ENCODE data around the gene TFB2M. TPM values are rescaled to one million over a fixed set of nuclear protein-coding genes. Genes with fewer than 3 reads are reported as not detected.
A peak's percentile ranks its signal among the peaks of the same experiment; 100 is the strongest.
"Not testable (repeated sequence)": the region's sequence is repeated elsewhere in the genome, so short reads cannot be mapped to it uniquely, and the experiment has no call there.

Gene TFB2M
- total and polyA plus RNA-seq, 8 donors: 4.7 to 34.8 (median 10.9) TPM

DNA sequence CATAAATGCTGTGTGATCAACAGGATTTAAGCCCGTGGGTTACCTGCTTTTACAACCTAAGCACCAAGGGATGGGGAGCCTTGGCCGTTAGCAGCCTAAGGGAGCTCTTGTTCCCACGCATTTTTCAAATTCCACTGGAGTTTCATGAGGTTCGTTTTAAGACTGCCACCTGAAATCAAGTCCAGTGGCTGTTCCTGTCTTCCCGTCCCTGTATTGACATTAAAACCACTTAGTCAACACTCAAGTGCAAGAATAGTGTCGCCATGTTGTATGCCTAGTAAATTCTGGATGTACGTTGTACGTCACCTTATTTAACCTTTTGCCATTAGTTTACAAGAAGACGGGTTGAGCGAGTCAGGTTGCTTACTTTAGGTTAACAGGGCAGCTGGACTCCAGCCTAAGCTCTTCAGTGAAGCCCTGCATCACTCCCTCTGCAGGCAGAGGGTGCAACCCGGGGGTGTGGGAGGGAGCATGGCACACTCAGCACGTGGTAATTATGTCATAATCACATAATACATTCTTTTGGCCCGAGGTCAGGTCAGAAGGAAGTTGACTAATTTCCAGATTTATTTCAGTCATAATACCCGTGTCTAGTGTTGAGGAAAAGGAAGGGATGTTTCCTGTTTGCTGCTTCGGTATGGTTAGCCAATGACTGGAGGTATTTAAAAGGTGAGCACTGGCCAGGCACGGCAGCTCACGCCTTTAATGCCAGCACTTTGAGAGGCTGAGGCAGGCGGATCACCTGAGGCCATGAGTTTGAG is 42.7 kb upstream of the TFB2M start:
- WGBS, 5 donors: 14 to 28% (median 24%) methylated on average over 18 of the region's 18 CpGs
- H3K27ac ChIP-seq: peak overlapping the region; percentile 75 to 89 (median 84)
- H3K27me3 ChIP-seq: no peaks in the 10 kb centered on the region
- no peak for TF ChIP-seq POLR2A (IDR thresholded peaks at IDR 0.05)
- TF ChIP-seq EP300 (IDR thresholded peaks at IDR 0.05): no peak
- TF ChIP-seq, protein P1, sequence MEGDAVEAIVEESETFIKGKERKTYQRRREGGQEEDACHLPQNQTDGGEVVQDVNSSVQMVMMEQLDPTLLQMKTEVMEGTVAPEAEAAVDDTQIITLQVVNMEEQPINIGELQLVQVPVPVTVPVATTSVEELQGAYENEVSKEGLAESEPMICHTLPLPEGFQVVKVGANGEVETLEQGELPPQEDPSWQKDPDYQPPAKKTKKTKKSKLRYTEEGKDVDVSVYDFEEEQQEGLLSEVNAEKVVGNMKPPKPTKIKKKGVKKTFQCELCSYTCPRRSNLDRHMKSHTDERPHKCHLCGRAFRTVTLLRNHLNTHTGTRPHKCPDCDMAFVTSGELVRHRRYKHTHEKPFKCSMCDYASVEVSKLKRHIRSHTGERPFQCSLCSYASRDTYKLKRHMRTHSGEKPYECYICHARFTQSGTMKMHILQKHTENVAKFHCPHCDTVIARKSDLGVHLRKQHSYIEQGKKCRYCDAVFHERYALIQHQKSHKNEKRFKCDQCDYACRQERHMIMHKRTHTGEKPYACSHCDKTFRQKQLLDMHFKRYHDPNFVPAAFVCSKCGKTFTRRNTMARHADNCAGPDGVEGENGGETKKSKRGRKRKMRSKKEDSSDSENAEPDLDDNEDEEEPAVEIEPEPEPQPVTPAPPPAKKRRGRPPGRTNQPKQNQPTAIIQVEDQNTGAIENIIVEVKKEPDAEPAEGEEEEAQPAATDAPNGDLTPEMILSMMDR (IDR thresholded peaks at IDR 0.05): peak in 2 of 7 experiments; percentile 8 to 42
- peak; percentile 55 to 93 (median 72) for TF ChIP-seq POLR2AphosphoS5 (IDR thresholded peaks at IDR 0.05)
- no peaks in the 10 kb centered on the region for H3K9me3 ChIP-seq
- intact Hi-C loops (cut with DNase I; ENCODE audit: low total_unique reads): no loop called here
- no peaks in the 10 kb centered on the region for H3K36me3 ChIP-seq
- peak overlapping the region in 1 of 4 donors; percentile 2 for H3K4me3 ChIP-seq
- peaks cover 5 to 62% (median 38%) of the 10 kb centered on the region in 4 donors for H3K4me1 ChIP-seq
- DNase-seq: peak; percentile 89 to 93

DNA sequence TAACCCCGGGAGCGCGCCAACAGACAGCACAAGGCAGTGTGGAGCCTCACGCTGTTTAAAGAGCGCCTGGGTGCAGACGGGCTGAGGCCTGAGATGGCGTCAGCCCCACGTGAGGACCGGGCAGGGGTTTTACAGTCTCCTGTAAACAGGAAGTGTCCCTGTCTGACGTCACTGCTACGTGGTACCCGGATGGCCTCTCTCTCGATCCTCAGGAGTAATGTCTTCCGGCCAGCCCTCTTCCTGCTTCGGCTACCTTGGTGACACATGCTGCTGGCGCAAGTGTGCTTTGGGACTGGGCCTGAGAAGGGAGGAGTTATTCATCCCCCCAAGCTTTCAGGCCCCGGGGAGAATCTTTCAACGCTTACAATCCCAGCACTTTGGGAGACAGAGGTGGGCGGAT is 41.4 kb upstream of the TFB2M start:
- TF ChIP-seq, protein P1 (IDR thresholded peaks at IDR 0.05): no peak
- TF ChIP-seq POLR2A (IDR thresholded peaks at IDR 0.05) (no peak), EP300 (IDR thresholded peaks at IDR 0.05) (no peak), POLR2AphosphoS5 (IDR thresholded peaks at IDR 0.05) (no peak)
- Histone ChIP-seq H3K4me1 (peaks cover 5 to 52% (median 33%) of the 10 kb centered on the region in 4 donors), H3K4me3 (no peak overlapping the region), H3K36me3 (no peaks in the 10 kb centered on the region), H3K27ac (peak overlapping the region in 3 of 5 donors; percentile 82 to 88 (median 84)), H3K9me3 (no peaks in the 10 kb centered on the region), H3K27me3 (no peaks in the 10 kb centered on the region)
- no peak for DNase-seq
- WGBS, 5 donors: 87 to 94% (median 91%) methylated on average over 19 of the region's 19 CpGs
- intact Hi-C loops (cut with DNase I; ENCODE audit: low total_unique reads): no loop called here

DNA sequence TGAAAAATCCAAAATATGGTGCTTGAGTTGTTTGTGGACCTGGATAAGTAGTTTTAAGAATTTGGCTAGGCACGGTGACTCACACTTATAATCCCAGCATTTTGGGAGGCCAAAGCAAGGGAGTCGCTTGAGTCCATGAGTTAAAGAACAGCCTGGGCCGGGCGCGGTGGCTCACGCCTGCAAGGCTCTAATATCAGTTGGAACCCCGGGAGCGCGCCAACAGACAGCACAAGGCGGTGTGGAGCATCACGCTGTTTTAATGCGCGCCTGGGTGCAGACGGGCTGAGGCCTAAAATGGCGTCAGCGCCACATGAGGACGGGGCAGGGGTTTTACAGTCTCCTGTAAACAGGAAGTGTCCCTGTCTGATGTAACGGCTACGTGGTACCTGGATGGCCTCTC is 39.2 kb upstream of the TFB2M start:
- DNase-seq; intact Hi-C loops (cut with DNase I; ENCODE audit: low total_unique reads); H3K4me3 ChIP-seq; H3K27ac ChIP-seq; H3K9me3 ChIP-seq; H3K27me3 ChIP-seq; H3K36me3 ChIP-seq: not testable (repeated sequence)
- H3K4me1 ChIP-seq: peaks cover 5 to 29% (median 23%) of the 10 kb centered on the region in 4 donors
- WGBS, 5 donors: 93 to 97% (median 97%) methylated on average over 16 to 19 of the region's 19 CpGs

DNA sequence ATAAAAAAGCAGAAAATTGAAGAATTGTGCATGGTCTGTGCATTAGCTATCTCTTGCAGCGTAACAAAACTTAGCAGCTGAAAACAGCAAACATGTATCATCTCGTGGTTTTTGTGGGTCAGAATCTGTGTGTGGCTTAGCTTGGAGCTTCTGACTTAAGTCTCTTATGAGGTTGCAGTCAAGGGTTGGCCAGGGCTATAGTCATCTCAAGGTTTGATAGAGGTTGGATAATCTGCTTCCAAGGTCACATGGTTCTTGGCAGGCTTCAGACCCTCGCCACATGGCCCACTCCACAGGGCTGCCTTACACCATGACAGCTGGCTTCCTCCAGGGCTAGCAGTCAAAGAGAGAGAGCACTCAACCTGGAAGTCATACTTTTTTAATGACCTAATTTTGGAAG is 36.1 kb upstream of the TFB2M start:
- TF ChIP-seq POLR2AphosphoS5 (IDR thresholded peaks at IDR 0.05) (no peak), POLR2A (IDR thresholded peaks at IDR 0.05) (no peak), EP300 (IDR thresholded peaks at IDR 0.05) (no peak)
- TF ChIP-seq, protein P1 (IDR thresholded peaks at IDR 0.05): no peak
- Histone ChIP-seq H3K4me3 (no peak overlapping the region), H3K27ac (no peak overlapping the region), H3K4me1 (peaks cover 0 to 16% (median 6%) of the 10 kb centered on the region in 4 donors), H3K9me3 (no peaks in the 10 kb centered on the region), H3K27me3 (no peaks in the 10 kb centered on the region), H3K36me3 (no peaks in the 10 kb centered on the region)
- intact Hi-C loops (cut with DNase I; ENCODE audit: low total_unique reads): no loop called here
- 78 to 91% (median 82%) methylated on average over 2 to 3 of the region's 3 CpGs for WGBS, 5 donors
- no peak for DNase-seq

DNA sequence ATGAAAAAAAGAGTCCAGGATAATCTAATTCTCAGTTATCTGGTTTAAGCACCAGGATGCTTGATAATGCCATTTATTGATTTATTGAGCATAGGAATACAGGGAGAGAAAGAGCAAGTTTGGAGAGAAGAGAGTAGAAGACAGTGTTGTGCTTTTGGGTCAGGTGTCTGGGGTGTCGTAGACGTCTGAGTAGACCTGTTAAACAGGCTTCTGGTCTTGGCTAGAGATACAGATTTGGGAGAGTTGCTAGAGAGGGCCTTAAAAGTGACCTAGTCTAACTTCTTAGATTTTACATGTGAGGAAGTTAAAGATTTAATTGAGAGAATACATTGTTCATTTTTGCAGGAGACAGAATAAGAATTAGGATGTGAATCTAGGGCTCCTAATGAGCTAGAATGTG is 34.5 kb upstream of the TFB2M start:
- H3K36me3 ChIP-seq: peaks cover 0 to 3% (median 0%) of the 10 kb centered on the region in 4 donors
- no peak overlapping the region for H3K4me3 ChIP-seq
- H3K9me3 ChIP-seq: no peaks in the 10 kb centered on the region
- peaks cover 0 to 22% (median 7%) of the 10 kb centered on the region in 4 donors for H3K4me1 ChIP-seq
- no peak for TF ChIP-seq EP300 (IDR thresholded peaks at IDR 0.05)
- no peak for TF ChIP-seq POLR2A (IDR thresholded peaks at IDR 0.05)
- TF ChIP-seq POLR2AphosphoS5 (IDR thresholded peaks at IDR 0.05): no peak
- TF ChIP-seq, protein P1 (IDR thresholded peaks at IDR 0.05): no peak
- H3K27me3 ChIP-seq: no peaks in the 10 kb centered on the region
- WGBS, 5 donors: 48 to 67% (median 64%) methylated on average over 2 of the region's 2 CpGs
- intact Hi-C loops (cut with DNase I; ENCODE audit: low total_unique reads): no loop called here
- H3K27ac ChIP-seq: no peak overlapping the region
- no peak for DNase-seq

Measured in stomach (tissue), 9 donors.